Fibroblast of the aortic adventitia (primary cell): Measurements from ENCODE around the gene DOCK11. TPM values are rescaled to one million over a fixed set of nuclear protein-coding genes. Genes with fewer than 3 reads are reported as not detected.
"Not testable (repeated sequence)": the region's sequence is repeated elsewhere in the genome, so short reads cannot be mapped to it uniquely, and the experiment has no call there.

Source experiments
- DNase-seq: peaks from one replicate; pipeline ENCODE4 v3.0.0-alpha.2; 2010; ENCODE audit warnings: low read depth
- H3K4me3 ChIP-seq: 2 replicates; pipeline ENCODE4 v1.5.1; 2011; ENCODE audit warnings: low read depth, mild to moderate bottlenecking, control low read depth, low read length, moderate library complexity
- CTCF ChIP-seq: IDR thresholded peaks from 2 replicates; pipeline ENCODE4 v1.5.1; 2011; ENCODE audit warnings: mild to moderate bottlenecking, low read length, control low read depth, inconsistent platforms; ENCODE audit not compliant: insufficient read depth
- total RNA-seq: library from RNA; depleted of rRNA; stranded (reverse); fragments of >200 nt; gene quantifications from 2 replicates; pipeline ENCODE4 v1.2.3, GENCODE V29; 2012; ENCODE audit warnings: low replicate concordance

DOCK11 gene
- total RNA-seq, 1 donor, result 34.8 TPM

- DNase-seq, result no peak
- no peak for TF ChIP-seq CTCF
- H3K4me3 ChIP-seq, result no peak overlapping the region
These were observed 83.8 kb downstream of the DOCK11 start for GRCh38 chrX:118579417-118579816.

GRCh38 chrX:118582926-118583325 lies 87.3 kb downstream of the DOCK11 start:
- not testable (repeated sequence) for DNase-seq, H3K4me3 ChIP-seq

GRCh38 chrX:118583781-118584180 lies 88.2 kb downstream of the DOCK11 start:
- TF ChIP-seq CTCF, result no peak
- no peak overlapping the region for H3K4me3 ChIP-seq
- DNase-seq, result no peak

- no peak for TF ChIP-seq CTCF
- H3K4me3 ChIP-seq, result no peak overlapping the region
- DNase-seq, result no peak
These were observed 89.7 kb downstream of the DOCK11 start for GRCh38 chrX:118585296-118585695.

GRCh38 chrX:118586206-118586605 lies 90.6 kb downstream of the DOCK11 start:
- DNase-seq, H3K4me3 ChIP-seq: not testable (repeated sequence)

GRCh38 chrX:118588715-118589114 lies 93.1 kb downstream of the DOCK11 start:
- DNase-seq, result no peak
- no peak for TF ChIP-seq CTCF
- H3K4me3 ChIP-seq, result no peak overlapping the region

GRCh38 chrX:118589227-118589626 lies 93.6 kb downstream of the DOCK11 start:
- no peak for TF ChIP-seq CTCF
- no peak for DNase-seq
- H3K4me3 ChIP-seq, result no peak overlapping the region

- DNase-seq, result no peak
- no peak overlapping the region for H3K4me3 ChIP-seq
- no peak for TF ChIP-seq CTCF
These were observed 97.8 kb downstream of the DOCK11 start for GRCh38 chrX:118593407-118593806.
